Activated CD4-positive, alpha-beta T cell treated with anti-CD3 and anti-CD28 coated beads, Interleukin-2, amount 50 U/mL, for 48 hours (primary cell): ENCODE measurements around the gene GDI1.
A peak's percentile ranks its signal among the peaks of the same experiment; 100 is the strongest.

Source experiments
- DNase-seq, 2 experiments: peaks; one replicate each; pipeline ENCODE4 v3.0.0-alpha.2; 2020

GDI1 gene

GRCh38 chrX:154484255-154485149, 47.5 kb downstream of the GDI1 start:
- DNase-seq, result peak in 1 of 2 experiments; percentile 20

DNA sequence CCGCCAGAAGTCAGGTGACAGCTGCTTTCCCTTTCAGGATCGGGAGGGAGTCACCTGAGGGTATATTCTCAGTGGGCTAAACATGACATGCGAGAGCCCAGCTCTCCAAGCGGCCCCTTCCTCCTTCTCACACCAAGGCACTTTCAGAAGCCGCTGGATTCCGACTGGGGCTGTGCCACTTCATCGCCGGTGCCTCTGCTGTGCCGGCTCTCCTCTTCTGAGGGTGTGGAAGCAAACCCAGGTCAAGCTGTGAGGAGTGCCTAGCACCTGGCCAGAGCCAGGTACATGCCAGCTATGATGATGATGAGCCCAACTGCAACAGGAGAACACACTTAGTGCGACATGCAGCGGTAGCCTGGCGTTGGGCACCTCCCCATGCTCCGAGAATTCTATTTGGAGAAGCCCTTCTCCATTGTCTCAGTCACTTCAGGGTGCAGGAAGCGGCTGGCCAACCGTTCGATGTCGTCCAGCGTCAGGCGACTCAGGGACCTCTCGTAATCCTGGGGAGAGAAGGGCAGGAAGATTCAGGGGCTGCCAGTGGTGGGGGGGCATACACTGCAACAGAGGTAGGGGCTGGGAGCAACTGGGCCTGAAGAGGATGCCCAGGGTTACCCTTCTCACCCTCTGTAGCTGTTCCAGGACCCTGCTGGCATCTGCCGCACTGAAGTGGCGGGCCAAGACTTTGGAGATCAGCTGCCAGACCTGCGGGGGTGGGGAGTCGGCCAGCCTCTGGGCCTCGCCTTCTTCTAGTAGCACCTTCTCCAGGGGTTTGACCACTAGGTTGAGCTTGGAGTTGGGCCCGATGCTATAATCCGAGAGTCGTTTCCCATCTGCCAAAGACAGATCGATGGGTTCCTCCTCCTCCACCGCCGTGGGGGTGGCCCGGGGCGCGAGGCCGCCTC, 48.4 kb downstream of the GDI1 start:
- DNase-seq, result no peak

- DNase-seq, result peak; percentile 22 to 31
These were observed 49.1 kb downstream of the GDI1 start for GRCh38 chrX:154486052-154486395.

DNA sequence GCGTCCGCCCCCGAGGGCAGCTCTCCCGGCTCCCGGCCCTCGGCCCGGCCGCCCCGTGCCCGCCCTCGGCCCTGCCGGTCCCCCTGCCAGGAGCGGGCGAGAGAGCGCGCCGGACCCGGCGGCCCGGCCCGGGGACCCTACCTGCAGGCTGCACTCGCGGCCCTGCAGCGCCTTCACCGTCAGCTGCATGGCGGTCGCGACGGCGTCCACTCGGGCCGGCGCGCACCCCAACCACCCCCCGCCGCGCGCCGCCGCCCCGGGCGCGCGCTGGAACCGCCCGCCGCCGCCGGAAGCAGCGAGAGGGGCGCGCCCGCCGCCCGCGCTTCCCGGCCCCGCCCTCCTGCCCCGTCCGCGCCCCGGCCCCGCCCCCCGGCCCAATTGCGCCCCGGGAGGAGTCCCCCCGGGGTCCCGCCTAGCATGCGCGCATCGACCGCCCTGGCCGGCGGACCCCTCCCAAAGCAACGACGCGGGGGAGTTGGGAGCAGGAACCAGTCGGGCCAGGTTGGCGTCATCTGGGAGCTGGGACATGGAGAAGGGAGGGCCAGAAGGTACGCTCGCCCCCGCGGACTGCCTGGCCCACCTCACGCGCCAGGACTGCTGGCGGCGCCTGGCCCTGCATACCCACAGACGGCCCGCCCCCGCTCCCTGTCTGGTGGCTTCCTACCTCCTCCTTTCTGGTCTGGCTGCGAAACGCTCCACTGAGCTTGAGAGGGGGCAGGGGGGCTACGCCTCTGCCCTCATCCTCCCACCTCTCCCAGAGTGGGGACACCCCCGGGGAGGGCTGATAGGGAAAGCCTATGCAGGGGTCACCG, 49.6 kb downstream of the GDI1 start, which contains the start of gene UBL4A:
Gene UBL4A (minus strand): TSS at position 220 of the 812 bp plus-strand sequence. CDS start 31 bp downstream, at position 189.
- DNase-seq, result peak; percentile 58

- DNase-seq, result no peak
These were observed 50.8 kb downstream of the GDI1 start for GRCh38 chrX:154487518-154488290.

- no peak for DNase-seq
These were observed 51.6 kb downstream of the GDI1 start for GRCh38 chrX:154488336-154489075.

GRCh38 chrX:154489182-154489581, 52.2 kb downstream of the GDI1 start:
- DNase-seq, result no peak

DNA sequence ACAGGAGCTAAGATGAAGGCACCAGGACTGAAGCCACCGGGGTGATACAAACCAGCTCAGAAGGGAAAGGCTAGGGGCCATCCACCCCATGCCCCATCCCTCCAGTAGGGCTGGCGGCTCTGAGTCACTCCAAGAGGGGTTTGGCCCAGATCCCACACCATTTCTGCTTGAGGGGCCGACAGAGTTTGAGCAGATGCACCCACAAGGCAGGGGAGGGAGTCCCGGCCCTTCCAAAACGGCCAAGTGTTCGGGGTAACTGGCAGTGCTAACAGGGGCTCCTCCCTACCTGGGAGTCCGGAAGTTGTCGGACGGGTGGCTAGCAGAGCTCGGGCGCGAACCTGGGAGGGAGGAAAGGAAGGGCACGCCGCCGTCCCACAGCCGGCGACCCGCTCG, 53.1 kb downstream of the GDI1 start:
- DNase-seq, result peak; percentile 23 to 39

DNA sequence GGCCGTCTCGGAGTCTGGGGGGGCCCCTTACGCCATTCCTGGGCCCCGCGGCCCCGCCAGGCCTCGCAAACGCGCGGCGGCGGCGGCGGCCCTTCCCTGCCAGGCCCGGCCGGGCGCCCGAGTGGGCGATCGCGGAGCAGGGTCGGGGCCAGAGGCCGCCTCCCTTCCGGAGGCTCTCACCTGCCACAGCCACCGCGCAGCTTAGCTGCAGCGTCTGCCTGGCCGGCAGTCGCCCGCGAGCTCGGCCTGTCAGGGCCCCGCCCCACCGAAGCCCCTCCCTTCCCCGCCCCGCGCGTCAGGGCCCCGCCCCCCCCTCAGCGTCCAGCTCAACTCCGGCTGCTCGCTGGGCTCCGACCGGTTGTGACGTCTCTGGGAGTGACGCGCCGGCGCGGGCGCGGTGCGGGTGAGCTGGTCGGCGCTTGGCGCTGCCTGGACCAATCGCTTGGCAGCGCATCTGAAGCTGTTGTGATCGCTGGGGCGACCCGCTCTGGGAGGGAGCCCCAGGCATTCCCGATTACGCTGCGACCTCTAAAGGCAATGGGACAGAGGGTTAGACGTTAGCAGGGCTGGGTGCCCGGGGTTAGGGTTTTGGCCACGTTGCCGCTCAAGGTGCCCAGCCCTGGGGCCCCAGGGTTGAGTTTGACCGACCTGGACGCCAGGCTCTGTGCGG, 53.6 kb downstream of the GDI1 start, which contains the start of gene SLC10A3:
Gene SLC10A3 (minus strand): TSS at position 216 of the 670 bp plus-strand sequence. CDS start 1,689 bp downstream, outside the sequence.
- peak; percentile 85 to 89 for DNase-seq
